Bronchial epithelial cell (primary cell): ENCODE results near the gene PCSK1N. TPM values are rescaled to one million over a fixed set of nuclear protein-coding genes. Genes with fewer than 3 reads are reported as not detected.

Experiments used
- DNase-seq: peaks from one replicate; pipeline ENCODE4 v3.0.0-alpha.2; 2010; ENCODE audit warnings: low read depth
- FAIRE-seq: peaks from 2 replicates; lab custom pipeline; 2011; peaks lifted over from hg19 to GRCh38; lab: Jason Lieb, UNC
- H3K27me3 ChIP-seq: 2 replicates; pipeline ENCODE4 v1.5.1; 2011; ENCODE audit warnings: low read length; ENCODE audit not compliant: control insufficient read depth, insufficient read depth
- H3K36me3 ChIP-seq: 2 replicates; pipeline ENCODE4 v1.5.1; 2011; ENCODE audit warnings: low read length; ENCODE audit not compliant: control insufficient read depth, insufficient read depth
- H3K4me3 ChIP-seq: 2 replicates; pipeline ENCODE4 v1.5.1; 2011; ENCODE audit warnings: mild to moderate bottlenecking, low read depth, low read length, control low read depth
- total RNA-seq: library from RNA; depleted of rRNA; stranded (reverse); fragments of >200 nt; gene quantifications from 2 replicates; pipeline ENCODE4 v1.2.1, GENCODE V29; 2014
- TF ChIP-seq, protein P1 (sequence below): IDR thresholded peaks from 2 replicates; pipeline ENCODE4 v1.5.1; 2011; ENCODE audit warnings: mild to moderate bottlenecking, moderate library complexity, low read length, control low read depth, inconsistent platforms; ENCODE audit not compliant: insufficient read depth, severe bottlenecking

The PCSK1N gene
- total RNA-seq, 1 donor from 2014 or later = 0.26 TPM

DNA sequence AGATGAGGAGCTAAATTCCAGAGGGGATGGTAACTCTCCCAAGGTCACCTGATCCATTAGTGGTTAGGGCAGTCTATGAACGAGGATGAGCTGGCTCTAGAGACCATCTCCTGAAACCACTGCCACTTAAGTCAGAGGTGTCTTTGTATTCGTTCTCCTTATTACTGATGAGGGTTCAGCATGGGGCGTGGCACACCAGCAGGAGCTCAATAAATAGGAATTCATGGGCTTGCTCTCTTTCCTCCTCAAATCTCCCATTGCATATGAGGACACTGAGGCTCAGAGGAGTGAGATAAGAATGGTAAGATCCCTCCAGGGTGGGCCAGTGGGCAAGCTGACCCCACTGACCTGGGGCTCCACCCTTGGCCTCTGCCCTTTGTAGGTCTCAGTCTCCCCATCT, 50.7 kb downstream of the PCSK1N start:
- TF ChIP-seq, protein P1, sequence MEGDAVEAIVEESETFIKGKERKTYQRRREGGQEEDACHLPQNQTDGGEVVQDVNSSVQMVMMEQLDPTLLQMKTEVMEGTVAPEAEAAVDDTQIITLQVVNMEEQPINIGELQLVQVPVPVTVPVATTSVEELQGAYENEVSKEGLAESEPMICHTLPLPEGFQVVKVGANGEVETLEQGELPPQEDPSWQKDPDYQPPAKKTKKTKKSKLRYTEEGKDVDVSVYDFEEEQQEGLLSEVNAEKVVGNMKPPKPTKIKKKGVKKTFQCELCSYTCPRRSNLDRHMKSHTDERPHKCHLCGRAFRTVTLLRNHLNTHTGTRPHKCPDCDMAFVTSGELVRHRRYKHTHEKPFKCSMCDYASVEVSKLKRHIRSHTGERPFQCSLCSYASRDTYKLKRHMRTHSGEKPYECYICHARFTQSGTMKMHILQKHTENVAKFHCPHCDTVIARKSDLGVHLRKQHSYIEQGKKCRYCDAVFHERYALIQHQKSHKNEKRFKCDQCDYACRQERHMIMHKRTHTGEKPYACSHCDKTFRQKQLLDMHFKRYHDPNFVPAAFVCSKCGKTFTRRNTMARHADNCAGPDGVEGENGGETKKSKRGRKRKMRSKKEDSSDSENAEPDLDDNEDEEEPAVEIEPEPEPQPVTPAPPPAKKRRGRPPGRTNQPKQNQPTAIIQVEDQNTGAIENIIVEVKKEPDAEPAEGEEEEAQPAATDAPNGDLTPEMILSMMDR = no peak
- FAIRE-seq = no peak
- Histone ChIP-seq H3K4me3 (no peak overlapping the region), H3K36me3 (no peaks in the 10 kb centered on the region), H3K27me3 (no peaks in the 10 kb centered on the region)
- DNase-seq = no peak

DNA sequence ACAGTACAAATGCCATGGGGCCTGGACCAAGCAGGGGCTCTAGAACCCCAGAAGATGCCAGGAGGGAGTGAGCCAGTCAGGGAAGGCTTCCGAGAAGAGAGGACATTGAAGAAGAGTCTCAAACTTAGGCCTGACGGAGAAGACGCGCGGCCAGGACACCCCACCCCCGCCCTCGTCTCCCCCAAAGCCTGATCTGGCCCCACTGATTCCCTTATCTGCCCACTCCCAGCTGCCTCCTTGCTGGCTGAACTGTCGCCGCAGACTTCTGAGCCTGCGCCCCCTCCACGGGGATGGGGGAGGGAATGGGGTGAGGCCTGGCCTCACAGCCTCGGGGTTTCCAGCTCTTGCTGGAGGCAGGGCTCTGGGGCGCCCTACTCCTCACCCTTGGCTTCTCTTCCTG, 52.6 kb downstream of the PCSK1N start:
- TF ChIP-seq, protein P1 = no peak
- DNase-seq (no peak), FAIRE-seq (no peak)
- no peak overlapping the region for H3K4me3 ChIP-seq
- no peaks in the 10 kb centered on the region for H3K27me3 ChIP-seq
- no peaks in the 10 kb centered on the region for H3K36me3 ChIP-seq

DNA sequence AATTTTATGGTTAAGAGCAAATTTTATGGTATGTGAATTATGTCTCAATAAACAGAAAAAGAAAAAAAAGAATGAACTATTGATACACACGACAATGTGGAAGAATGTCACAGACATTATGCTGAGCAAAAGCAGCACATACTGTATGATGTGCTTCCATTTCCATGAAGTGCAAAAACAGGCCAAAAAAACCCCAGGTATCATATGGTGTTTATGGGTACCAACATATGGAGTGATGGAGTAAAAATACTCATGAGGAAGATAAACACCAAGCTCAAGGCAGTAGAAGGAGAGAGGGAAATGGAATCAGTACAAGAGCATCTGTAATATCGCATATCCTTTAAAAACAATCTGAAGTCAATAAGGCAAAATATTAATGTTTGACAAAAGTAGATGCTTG, 53.2 kb downstream of the PCSK1N start:
- FAIRE-seq (no peak), DNase-seq (no peak)
- H3K36me3 ChIP-seq = no peaks in the 10 kb centered on the region
- TF ChIP-seq, protein P1 = no peak
- no peak overlapping the region for H3K4me3 ChIP-seq
- H3K27me3 ChIP-seq = no peaks in the 10 kb centered on the region

DNA sequence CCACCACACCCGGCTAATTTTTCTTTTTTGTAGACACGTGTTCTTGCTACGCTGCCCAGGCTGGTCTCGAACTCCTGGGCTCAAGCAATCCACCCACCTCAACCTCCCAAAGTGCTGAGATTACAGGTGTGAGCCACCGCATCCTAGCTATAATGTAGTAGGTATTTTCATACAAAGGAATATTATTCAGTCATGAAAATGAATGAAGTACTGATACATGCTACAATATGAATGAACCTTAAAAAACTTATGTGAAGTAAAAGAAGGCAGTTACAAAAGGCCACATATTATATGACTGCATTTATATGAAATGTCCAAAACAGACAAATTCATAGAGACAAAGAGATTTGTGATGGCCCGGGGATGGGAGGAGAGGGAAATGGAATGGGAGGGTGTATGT, 53.7 kb downstream of the PCSK1N start:
- TF ChIP-seq, protein P1 = no peak
- no peak overlapping the region for H3K4me3 ChIP-seq
- DNase-seq (no peak), FAIRE-seq (no peak)
- no peaks in the 10 kb centered on the region for H3K27me3 ChIP-seq
- no peaks in the 10 kb centered on the region for H3K36me3 ChIP-seq

Other genes with a start within 250 kb of the PCSK1N start
- 121 and 164 TPM in 2 replicates for gene WDR13, start 238.1 kb downstream of the PCSK1N start, total RNA-seq
- not detected in 2 replicates for gene WAS, start 151.8 kb downstream of the PCSK1N start, total RNA-seq
- gene SUV39H1, start 138.9 kb downstream of the PCSK1N start, total RNA-seq = 1.2 and 1.3 TPM in 2 replicates
- gene GLOD5, start 73.9 kb downstream of the PCSK1N start, total RNA-seq = not detected in 2 replicates
- not detected in 2 replicates for gene GATA1, start 49.0 kb downstream of the PCSK1N start, total RNA-seq
- gene HDAC6, start 33.5 kb downstream of the PCSK1N start, total RNA-seq = 33.2 and 36.2 TPM in 2 replicates
- not detected in 2 replicates for gene ERAS, start 9.1 kb downstream of the PCSK1N start, total RNA-seq
- gene TIMM17B, start 62.2 kb upstream of the PCSK1N start, total RNA-seq = 28.2 and 35.2 TPM in 2 replicates
- 101 and 108 TPM in 2 replicates for gene PQBP1, start 62.3 kb upstream of the PCSK1N start, total RNA-seq
- 19.3 and 21.9 TPM in 2 replicates for gene SLC35A2, start 76.0 kb upstream of the PCSK1N start, total RNA-seq
- gene PIM2, start 83.4 kb upstream of the PCSK1N start, total RNA-seq = 3.2 and 6.8 TPM in 2 replicates
- 18.4 and 23.0 TPM in 2 replicates for gene OTUD5, start 122.0 kb upstream of the PCSK1N start, total RNA-seq
- gene KCND1, start 136.2 kb upstream of the PCSK1N start, total RNA-seq = 0.26 and 0.64 TPM in 2 replicates
- 24.5 and 35.8 TPM in 2 replicates for gene GRIPAP1, start 166.7 kb upstream of the PCSK1N start, total RNA-seq
- gene TFE3, start 207.7 kb upstream of the PCSK1N start, total RNA-seq = 8.7 and 14.8 TPM in 2 replicates
- gene CCDC120, start 223.4 kb upstream of the PCSK1N start, total RNA-seq = 1.1 and 2.2 TPM in 2 replicates
- gene PRAF2, start 238.4 kb upstream of the PCSK1N start, total RNA-seq = 1.7 and 2.6 TPM in 2 replicates
- gene WDR45, start 244.3 kb upstream of the PCSK1N start, total RNA-seq = 38.5 and 42.1 TPM in 2 replicates